K562 (cell line): Measurements from ENCODE around the gene CHDH.

Experiments used
- BHLHE40 ChIP-seq: IDR thresholded peaks from 2 replicates; pipeline ENCODE4 v1.6.1; 2011; ENCODE audit warnings: low read length, improper control_type of control experiment
- ELK1 ChIP-seq: sonication (generic); formaldehyde crosslinking; IDR thresholded peaks from 2 replicates; pipeline ENCODE4 v1.8.1; 2022; ENCODE audit warnings: missing genetic modification reagents
- EZH2 ChIP-seq: IDR thresholded peaks from 2 replicates; pipeline ENCODE4 v1.6.1; 2012; ENCODE audit warnings: low read depth, mild to moderate bottlenecking, inconsistent platforms, low read length, borderline replicate concordance
- FOXM1 ChIP-seq, 2 experiments: fragments of 450-650 bp in 1 of 2; sonication (generic) in 1 of 2; formaldehyde crosslinking in 1 of 2; IDR thresholded peaks; 2 replicates each; pipeline versions ENCODE4 v1.6.1 to v1.9.0; 2017 to 2022; ENCODE audit warnings: low read depth in 2 of 2, mild to moderate bottlenecking in 2 of 2, missing genetic modification reagents in 1 of 2, moderate library complexity in 1 of 2
- RFX1 ChIP-seq: fragments of 450-650 bp; IDR thresholded peaks from 2 replicates; pipeline ENCODE4 v1.6.1; 2016; ENCODE audit warnings: mild to moderate bottlenecking, moderate library complexity
- SIN3A ChIP-seq, 2 experiments: fragments of 150-350 bp in 1 of 2; IDR thresholded peaks; 2 replicates each; pipeline ENCODE4 v1.6.1; 2011 to 2016; ENCODE audit warnings: borderline replicate concordance in 2 of 2, low read depth in 2 of 2, low read length in 2 of 2, mild to moderate bottlenecking in 2 of 2, moderate library complexity in 2 of 2; ENCODE audit not compliant: control insufficient read depth in 1 of 2
- SP1 ChIP-seq: sonication (generic); formaldehyde crosslinking; IDR thresholded peaks from 2 replicates; pipeline ENCODE4 v1.8.1; 2022; ENCODE audit warnings: mild to moderate bottlenecking, missing genetic modification reagents
- SP2 ChIP-seq: IDR thresholded peaks from 2 replicates; pipeline ENCODE4 v1.6.1; 2011; ENCODE audit warnings: mild to moderate bottlenecking, low read depth, low read length, moderate library complexity; ENCODE audit not compliant: poor library complexity, severe bottlenecking; ENCODE audit errors: extremely low read depth
- STAT6 ChIP-seq: sonication (generic); formaldehyde crosslinking; IDR thresholded peaks from 2 replicates; pipeline ENCODE4 v1.8.1; 2023; ENCODE audit warnings: mild to moderate bottlenecking, missing genetic modification reagents
- ZFX ChIP-seq: sonication (generic); formaldehyde crosslinking; IDR thresholded peaks from 2 replicates; pipeline ENCODE4 v1.8.0; 2022; ENCODE audit warnings: mild to moderate bottlenecking, missing genetic modification reagents, moderate library complexity
- TF ChIP-seq, protein P1 (sequence below), 3 experiments: IDR thresholded peaks in 2 of 3; conservative IDR thresholded peaks in 1 of 3; 2 replicates each; pipeline ENCODE4 v1.5.1; 2011 to 2012; ENCODE audit warnings: low read length in 3 of 3, mild to moderate bottlenecking in 3 of 3, control low read depth in 2 of 3, improper control_type of control experiment in 1 of 3, inconsistent platforms in 1 of 3, low read depth in 1 of 3, mixed read lengths in 1 of 3, moderate library complexity in 1 of 3; ENCODE audit not compliant: insufficient read depth in 2 of 3

DNA sequence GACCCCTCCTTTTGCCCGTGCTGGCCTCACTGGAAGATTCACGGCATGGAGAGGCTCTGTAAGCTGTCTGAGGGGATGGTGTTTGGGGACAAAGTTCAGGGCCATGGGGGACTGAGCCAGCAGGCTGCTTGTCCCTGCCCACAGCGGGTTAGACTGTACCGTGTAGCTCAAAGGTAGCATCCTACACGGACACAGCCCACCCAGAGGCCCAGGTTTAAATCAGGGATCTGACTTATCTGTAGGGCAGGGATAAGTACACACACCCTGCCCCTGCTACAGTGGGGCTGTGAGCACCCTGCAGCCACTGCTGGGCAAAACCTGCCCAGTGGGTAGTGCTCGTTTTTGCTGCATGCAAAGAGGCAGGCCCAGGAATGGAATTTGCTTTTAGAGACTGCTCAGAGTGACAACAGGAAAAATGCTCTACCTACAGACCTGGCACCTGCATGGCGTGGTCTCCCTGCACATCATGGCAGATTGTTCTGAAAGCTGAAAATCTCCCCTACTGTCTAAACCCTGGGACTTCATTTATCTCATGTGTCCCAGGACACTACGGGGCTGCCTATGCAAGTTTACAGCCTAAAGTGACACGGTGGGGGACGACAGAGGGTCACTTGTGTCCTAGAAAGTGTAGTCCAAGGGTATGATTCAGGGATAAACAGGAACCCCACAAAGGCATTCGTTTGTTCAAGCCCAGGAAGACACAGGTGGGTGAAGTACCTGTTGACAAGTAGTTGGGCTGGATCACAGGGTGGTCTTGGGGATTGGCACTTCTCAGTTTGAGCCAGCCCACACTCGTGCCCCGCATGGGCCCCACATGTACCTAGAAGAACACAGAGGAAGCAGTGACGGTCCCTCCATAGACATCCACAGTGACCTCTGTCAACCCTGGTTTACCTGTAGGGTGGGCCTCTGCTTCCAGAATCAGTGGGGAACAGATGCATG is 27.7 kb downstream of the CHDH start:
- TF ChIP-seq SP1 (CRISPR knock-in tag) (no peak), ZFX (CRISPR knock-in tag) (no peak), BHLHE40 (no peak), EZH2 (no peak), SIN3A (IDR thresholded peaks at IDR 0.05; ENCODE audit: borderline replicate concordance in 2 of 2, control insufficient read depth in 1 of 2, low read depth in 2 of 2, low read length in 2 of 2) (no peak), SP2 (no peak), RFX1 (no peak), STAT6 (no peak), FOXM1 (IDR thresholded peaks at IDR 0.05; ENCODE audit: low read depth) (no peak), FOXM1 (CRISPR knock-in tag; IDR thresholded peaks at IDR 0.05; ENCODE audit: low read depth) (no peak), ELK1 (CRISPR knock-in tag) (no peak)
- TF ChIP-seq, protein P1, sequence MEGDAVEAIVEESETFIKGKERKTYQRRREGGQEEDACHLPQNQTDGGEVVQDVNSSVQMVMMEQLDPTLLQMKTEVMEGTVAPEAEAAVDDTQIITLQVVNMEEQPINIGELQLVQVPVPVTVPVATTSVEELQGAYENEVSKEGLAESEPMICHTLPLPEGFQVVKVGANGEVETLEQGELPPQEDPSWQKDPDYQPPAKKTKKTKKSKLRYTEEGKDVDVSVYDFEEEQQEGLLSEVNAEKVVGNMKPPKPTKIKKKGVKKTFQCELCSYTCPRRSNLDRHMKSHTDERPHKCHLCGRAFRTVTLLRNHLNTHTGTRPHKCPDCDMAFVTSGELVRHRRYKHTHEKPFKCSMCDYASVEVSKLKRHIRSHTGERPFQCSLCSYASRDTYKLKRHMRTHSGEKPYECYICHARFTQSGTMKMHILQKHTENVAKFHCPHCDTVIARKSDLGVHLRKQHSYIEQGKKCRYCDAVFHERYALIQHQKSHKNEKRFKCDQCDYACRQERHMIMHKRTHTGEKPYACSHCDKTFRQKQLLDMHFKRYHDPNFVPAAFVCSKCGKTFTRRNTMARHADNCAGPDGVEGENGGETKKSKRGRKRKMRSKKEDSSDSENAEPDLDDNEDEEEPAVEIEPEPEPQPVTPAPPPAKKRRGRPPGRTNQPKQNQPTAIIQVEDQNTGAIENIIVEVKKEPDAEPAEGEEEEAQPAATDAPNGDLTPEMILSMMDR (IDR thresholded peaks at IDR 0.05 in 2 of 3, conservative IDR thresholded peaks at IDR 0.05 in 1 of 3; ENCODE audit: insufficient read depth in 2 of 3, low read depth in 1 of 3, low read length in 3 of 3), result no peak
